NCI-H1436 (cell line): ENCODE data around the gene MKI67.

Source experiments
- DNase-seq: peaks from one replicate; lab custom pipeline; 2025; lab: John Stamatoyannopoulos, UW

The MKI67 gene

GRCh38 chr10:128064108-128064969 lies 61.9 kb downstream of the MKI67 start:
- no peak for DNase-seq

GRCh38 chr10:128063736-128064107 lies 62.5 kb downstream of the MKI67 start:
- DNase-seq: no peak

- no peak for DNase-seq
Measured at GRCh38 chr10:128062881-128063563, 63.2 kb downstream of the MKI67 start.

- no peak for DNase-seq
Measured at GRCh38 chr10:128062331-128062880, 63.8 kb downstream of the MKI67 start.

- no peak for DNase-seq
Measured at GRCh38 chr10:128061306-128062300, 64.6 kb downstream of the MKI67 start.

- DNase-seq: no peak
Measured at GRCh38 chr10:128060341-128061250, 65.6 kb downstream of the MKI67 start.

- DNase-seq: no peak
Measured at GRCh38 chr10:128059982-128060293, 66.3 kb downstream of the MKI67 start.

GRCh38 chr10:128059266-128059981 lies 66.8 kb downstream of the MKI67 start:
- DNase-seq: no peak

GRCh38 chr10:128058750-128059134 lies 67.5 kb downstream of the MKI67 start:
- DNase-seq: no peak

GRCh38 chr10:128058106-128058749 lies 68.0 kb downstream of the MKI67 start:
- no peak for DNase-seq

- DNase-seq: no peak
Measured at GRCh38 chr10:128056303-128057050, 69.7 kb downstream of the MKI67 start.

- no peak for DNase-seq
Measured at GRCh38 chr10:128055061-128055868, 71.0 kb downstream of the MKI67 start.

GRCh38 chr10:128054163-128054970 lies 71.9 kb downstream of the MKI67 start:
- no peak for DNase-seq

GRCh38 chr10:128053356-128053755 lies 72.9 kb downstream of the MKI67 start:
- no peak for DNase-seq

- no peak for DNase-seq
Measured at GRCh38 chr10:128052696-128053095, 73.5 kb downstream of the MKI67 start.

GRCh38 chr10:128051548-128051947 lies 74.7 kb downstream of the MKI67 start:
- no peak for DNase-seq

- no peak for DNase-seq
Measured at GRCh38 chr10:128050936-128051335, 75.3 kb downstream of the MKI67 start.
